Stimulated activated CD4-positive, alpha-beta T cell treated with anti-CD3 and anti-CD28 coated beads, Interleukin-15, amount 100 ng/mL, for 48 hours (primary cell): ENCODE measurements around the gene TUB.

ENCODE experiments used
- DNase-seq, 2 donors: peaks; one replicate each; pipeline ENCODE4 v3.0.0-alpha.2; 2020; ENCODE audit warnings: low read depth in 2 of 2

Gene TUB

GRCh38 chr11:8106679-8107078 lies 25.7 kb downstream of the TUB start:
- DNase-seq, result no peak

DNA sequence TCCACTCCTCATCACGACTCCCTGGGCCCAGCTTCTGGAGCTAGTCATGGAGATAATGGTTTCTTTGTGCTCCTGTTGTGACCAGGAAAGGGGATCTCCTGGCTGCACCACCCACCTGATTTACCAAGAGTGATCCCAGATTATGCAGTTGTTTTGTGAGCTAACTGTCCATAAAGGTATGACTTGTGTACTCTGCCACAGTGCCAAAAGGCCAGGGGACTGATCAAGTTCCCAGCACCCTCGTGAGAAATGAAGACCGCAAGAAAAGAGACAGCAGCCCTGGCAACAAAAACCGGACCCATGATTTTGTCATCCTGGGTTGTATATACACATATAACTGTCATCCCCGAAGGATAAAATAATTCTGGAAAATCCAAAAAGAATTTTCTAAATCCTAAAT lies 26.6 kb downstream of the TUB start:
- no peak for DNase-seq

GRCh38 chr11:8108421-8108820 lies 27.4 kb downstream of the TUB start:
- DNase-seq, result no peak

- no peak for DNase-seq
These were observed 28.7 kb downstream of the TUB start for GRCh38 chr11:8109675-8110074.

GRCh38 chr11:8110396-8110795 lies 29.4 kb downstream of the TUB start:
- no peak for DNase-seq

DNA sequence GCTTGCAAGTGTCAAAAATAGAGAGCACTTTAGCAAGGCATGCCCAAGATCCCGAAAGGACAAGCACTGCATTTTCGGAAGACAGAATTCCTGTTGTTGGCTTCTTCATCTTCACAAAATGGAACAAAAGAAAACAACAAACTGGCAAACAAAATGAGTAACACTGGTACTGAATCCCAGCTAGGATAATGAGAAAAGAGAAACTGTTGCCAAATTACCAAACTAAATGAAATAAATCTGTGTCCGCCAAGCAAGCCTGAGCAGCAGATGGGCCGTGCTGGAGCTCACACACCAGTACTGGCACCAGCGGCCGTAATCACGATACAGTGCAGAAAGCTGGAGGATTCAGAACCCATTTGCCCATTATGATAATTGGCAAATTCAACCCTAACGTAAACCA lies 30.6 kb downstream of the TUB start:
- DNase-seq, result no peak

DNA sequence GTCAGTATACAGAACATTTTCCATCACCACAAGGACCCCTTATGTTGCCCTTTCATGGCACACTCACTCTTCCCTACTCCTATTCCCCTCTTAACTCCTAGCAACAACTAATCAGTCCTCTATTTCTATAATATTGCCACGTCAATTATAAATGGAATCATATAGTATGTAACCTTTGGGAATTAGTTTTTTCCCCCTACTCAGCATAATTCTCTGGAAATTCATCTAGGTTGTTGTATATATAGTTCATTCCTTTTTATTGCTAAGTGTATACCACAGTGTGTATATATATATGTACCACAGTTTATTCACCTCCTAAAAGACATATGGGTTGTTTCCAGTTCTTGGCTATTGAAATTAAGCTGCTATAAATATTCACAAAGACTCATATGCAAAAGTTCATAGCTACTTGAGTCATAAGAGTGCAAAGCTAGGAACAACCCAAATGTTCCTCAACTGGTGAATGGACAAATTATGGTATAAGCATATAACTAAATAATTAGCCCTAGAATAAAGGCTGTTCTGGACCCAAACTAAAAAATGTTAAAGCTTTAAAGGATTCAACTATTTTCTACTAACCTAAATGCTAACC lies 41.3 kb downstream of the TUB start:
- no peak for DNase-seq

DNA sequence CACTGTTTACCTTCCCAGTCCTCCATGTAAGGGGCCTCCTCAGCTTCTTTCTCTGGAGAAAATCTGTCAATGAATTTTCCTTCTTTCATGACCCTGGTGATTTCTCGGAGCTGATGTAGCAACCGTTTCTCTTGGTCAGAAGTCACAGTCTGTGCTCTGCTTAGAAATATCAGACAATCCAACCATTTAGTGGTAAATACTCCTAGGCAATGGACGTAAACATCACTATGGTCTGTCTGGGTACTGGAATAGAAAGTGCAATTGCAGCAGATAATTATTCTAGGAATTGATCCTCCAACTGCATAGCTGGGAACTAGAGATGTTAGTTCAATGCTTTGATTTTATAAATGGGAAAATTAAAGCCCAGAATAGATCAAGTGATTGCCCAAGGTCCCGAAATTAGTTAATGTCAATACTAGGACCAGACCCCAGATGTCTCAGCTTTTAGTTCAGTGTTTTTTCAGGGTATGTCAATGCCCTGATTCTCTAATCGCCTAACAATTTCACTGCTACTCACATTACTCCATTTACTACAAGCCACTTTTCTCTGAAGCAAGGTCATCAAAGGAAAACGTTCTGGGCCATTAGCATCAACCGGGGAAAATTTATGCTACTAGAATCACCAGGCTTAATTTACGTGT lies 45.8 kb downstream of the TUB start:
- DNase-seq, result no peak

GRCh38 chr11:8127447-8127846 lies 46.4 kb downstream of the TUB start:
- DNase-seq, result no peak

GRCh38 chr11:8138526-8138925 lies 57.5 kb downstream of the TUB start:
- DNase-seq, result no peak

GRCh38 chr11:8149726-8150125 lies 68.7 kb downstream of the TUB start:
- DNase-seq, result no peak
